Measurements from ENCODE around the gene SLC35G4. TPM values are rescaled to one million over a fixed set of nuclear protein-coding genes. Genes with fewer than 3 reads are reported as not detected.

Gene SLC35G4
- total RNA-seq, 1 experiment from 2014 or later, result not detected

DNA sequence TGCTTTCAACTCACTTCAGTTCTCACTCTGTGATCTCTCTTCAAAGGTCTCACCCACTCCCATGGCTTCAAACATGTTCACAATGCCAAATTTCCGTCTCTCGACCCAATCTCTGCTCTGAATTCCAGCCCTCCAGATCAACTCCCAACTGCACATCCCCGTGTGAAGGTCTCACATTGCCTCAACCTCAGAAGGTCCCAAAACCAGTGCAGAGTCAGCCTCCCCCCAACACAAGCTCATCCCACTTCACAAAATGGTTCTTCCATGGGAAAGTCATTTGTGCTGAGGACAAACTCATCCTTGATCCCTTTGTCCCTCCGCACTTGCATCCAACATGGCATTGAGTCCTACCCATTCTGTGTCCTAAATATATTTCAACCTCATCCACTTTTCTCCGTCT lies 48.6 kb downstream of the SLC35G4 start:
- CTCF ChIA-PET, result no interaction called here

GRCh38 chr18:11658989-11659388 lies 49.6 kb downstream of the SLC35G4 start:
- Mint-ChIP-seq H3K36me3 (ENCODE audit: insufficient read depth, unreplicated experiment) (no peaks in the 10 kb centered on the region), H3K4me3 (ENCODE audit: unreplicated experiment) (no peak overlapping the region), H3K9me3 (ENCODE audit: unreplicated experiment) (peaks cover 13% of the 10 kb centered on the region), H3K27me3 (ENCODE audit: insufficient read depth, unreplicated experiment) (peaks cover 5% of the 10 kb centered on the region), H3K4me1 (ENCODE audit: low read depth, unreplicated experiment) (no peaks in the 10 kb centered on the region), H3K27ac (ENCODE audit: unreplicated experiment) (no peak overlapping the region)
- Histone ChIP-seq H3K9me3 (peaks cover 4% of the 10 kb centered on the region; the same call in 1 of the 2 replicates), H3K4me1 (no peaks in the 10 kb centered on the region), H3K36me3 (ENCODE audit: control insufficient read depth, insufficient read depth, low read length) (no peaks in the 10 kb centered on the region), H3K4me3 (ENCODE audit: low read depth, low read length) (no peak overlapping the region), H3K27me3 (replicated peaks; ENCODE audit: control insufficient read depth, insufficient read depth, low read length) (0 out of 2 replicates have a peak, but pooled peaks cover 2% of the 10 kb centered on the region)
- CTCF ChIA-PET, result interaction anchor here (1.0 kb wide), 1 partner anchor 69 kb away, joined by 6 read pairs; no protein-coding TSS in a partner anchor
- DNase-seq, result peak in 1 of 2 experiments; percentile 20
- intact Hi-C loops (cut with micrococcal nuclease; ENCODE audit: unreplicated experiment), result loop anchor here (5.0 kb wide), 3 partner anchors 83 to 338 kb away; no protein-coding TSS in a partner anchor
- TF ChIP-seq, protein P1, sequence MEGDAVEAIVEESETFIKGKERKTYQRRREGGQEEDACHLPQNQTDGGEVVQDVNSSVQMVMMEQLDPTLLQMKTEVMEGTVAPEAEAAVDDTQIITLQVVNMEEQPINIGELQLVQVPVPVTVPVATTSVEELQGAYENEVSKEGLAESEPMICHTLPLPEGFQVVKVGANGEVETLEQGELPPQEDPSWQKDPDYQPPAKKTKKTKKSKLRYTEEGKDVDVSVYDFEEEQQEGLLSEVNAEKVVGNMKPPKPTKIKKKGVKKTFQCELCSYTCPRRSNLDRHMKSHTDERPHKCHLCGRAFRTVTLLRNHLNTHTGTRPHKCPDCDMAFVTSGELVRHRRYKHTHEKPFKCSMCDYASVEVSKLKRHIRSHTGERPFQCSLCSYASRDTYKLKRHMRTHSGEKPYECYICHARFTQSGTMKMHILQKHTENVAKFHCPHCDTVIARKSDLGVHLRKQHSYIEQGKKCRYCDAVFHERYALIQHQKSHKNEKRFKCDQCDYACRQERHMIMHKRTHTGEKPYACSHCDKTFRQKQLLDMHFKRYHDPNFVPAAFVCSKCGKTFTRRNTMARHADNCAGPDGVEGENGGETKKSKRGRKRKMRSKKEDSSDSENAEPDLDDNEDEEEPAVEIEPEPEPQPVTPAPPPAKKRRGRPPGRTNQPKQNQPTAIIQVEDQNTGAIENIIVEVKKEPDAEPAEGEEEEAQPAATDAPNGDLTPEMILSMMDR (IDR thresholded peaks at IDR 0.05; ENCODE audit: insufficient read depth in 1 of 2, low read depth in 1 of 2, low read length in 1 of 2, severe bottlenecking in 1 of 2, unreplicated experiment in 1 of 2), result no peak
- POLR2A ChIA-PET, result no interaction called here
- BruUV-seq (replicated peaks), result no TSS peak

More for the DNA sequence above, 48.6 kb downstream of the SLC35G4 start:
- BruUV-seq (replicated peaks), result no TSS peak
- Mint-ChIP-seq H3K4me3 (ENCODE audit: unreplicated experiment) (no peak overlapping the region), H3K4me1 (ENCODE audit: low read depth, unreplicated experiment) (no peaks in the 10 kb centered on the region), H3K27ac (ENCODE audit: unreplicated experiment) (peak overlapping the region; percentile 13), H3K27me3 (ENCODE audit: insufficient read depth, unreplicated experiment) (peaks cover 6% of the 10 kb centered on the region), H3K9me3 (ENCODE audit: unreplicated experiment) (peaks cover 13% of the 10 kb centered on the region), H3K36me3 (ENCODE audit: insufficient read depth, unreplicated experiment) (no peaks in the 10 kb centered on the region)
- Histone ChIP-seq H3K4me3 (ENCODE audit: low read depth, low read length) (no peak overlapping the region), H3K27me3 (replicated peaks; ENCODE audit: control insufficient read depth, insufficient read depth, low read length) (no peaks in the 10 kb centered on the region), H3K36me3 (ENCODE audit: control insufficient read depth, insufficient read depth, low read length) (no peaks in the 10 kb centered on the region), H3K9me3 (peaks cover 4% of the 10 kb centered on the region; the same call in 1 of the 2 replicates), H3K4me1 (no peaks in the 10 kb centered on the region)
- POLR2A ChIA-PET, result no interaction called here
- TF ChIP-seq, protein P1 (IDR thresholded peaks at IDR 0.05; ENCODE audit: insufficient read depth in 1 of 2, low read depth in 1 of 2, low read length in 1 of 2, severe bottlenecking in 1 of 2, unreplicated experiment in 1 of 2), result no peak
- DNase-seq, result no peak
- intact Hi-C loops (cut with micrococcal nuclease; ENCODE audit: unreplicated experiment), result loop anchor here (5.0 kb wide), 3 partner anchors 84 to 339 kb away; no protein-coding TSS in a partner anchor

Small RNAs within 50 kb of the gene (microRNA-seq; reads per million reads assigned to microRNA genes)
- gene MIR7153, result not detected

Other genes starting within 250 kb of the SLC35G4 start
- 24.5 and 28.4 TPM in 2 replicates for gene GNAL, start 79.7 kb downstream of the SLC35G4 start, total RNA-seq (2022)
- 45.2 and 56.5 TPM in 2 replicates for gene CHMP1B, start 241.8 kb downstream of the SLC35G4 start, total RNA-seq (2022)